Esophagus squamous epithelium (tissue), 5 donors: Measurements from ENCODE around the gene LCTL. TPM values are rescaled to one million over a fixed set of nuclear protein-coding genes. Genes with fewer than 3 reads are reported as not detected.

Source experiments
- DNase-seq: peaks from one replicate; lab custom pipeline; 2025; lab: John Stamatoyannopoulos, UW
- H3K27ac ChIP-seq, 4 donors: fragments of 200-600 bp; sonication (generic); one replicate each; pipeline ENCODE4 v1.5.1; 2016 to 2019; ENCODE audit warnings: mild to moderate bottlenecking in 1 of 4
- H3K27me3 ChIP-seq, 4 donors: fragments of 200-600 bp; sonication (generic); 1 replicate in 3 of 4; 2 replicates in 1 of 4; pipeline versions ENCODE4 v1.5.1 to v1.6.0; 2017 to 2021; ENCODE audit warnings: antibody characterized with exemption in 1 of 4
- H3K36me3 ChIP-seq, 3 donors: fragments of 200-600 bp; sonication (generic); one replicate each; pipeline ENCODE4 v1.5.1; 2016 to 2019
- H3K4me1 ChIP-seq, 3 donors: fragments of 200-600 bp; sonication (generic); one replicate each; pipeline ENCODE4 v1.5.1; 2017 to 2019
- H3K4me3 ChIP-seq, 4 donors: fragments of 200-600 bp; sonication (generic); 1 replicate in 3 of 4; 2 replicates in 1 of 4; pipeline ENCODE4 v1.5.1; 2016 to 2019; ENCODE audit warnings: mild to moderate bottlenecking in 2 of 4, moderate library complexity in 1 of 4
- H3K9me3 ChIP-seq, 3 donors: fragments of 200-600 bp; sonication (generic); one replicate each; pipeline ENCODE4 v1.5.1; 2016 to 2019
- POLR2A ChIP-seq, 4 donors: fragments of 450-650 bp; IDR thresholded peaks; one replicate each; pipeline ENCODE4 v1.6.1; 2017; ENCODE audit warnings: antibody characterized with exemption in 4 of 4, mild to moderate bottlenecking in 4 of 4, moderate library complexity in 3 of 4
- WGBS, 2 donors: methylation state at CpG; one replicate each; pipeline ENCODE4 v1.1.5; 2018; 5-methylcytosine and 5-hydroxymethylcytosine counted together
- intact Hi-C: fragments of 100-400 bp; cut with DNase I; formaldehyde crosslinking; loops from one replicate; pipeline ENCODE4 v1.15.0; 2022
- total RNA-seq, 4 donors: library from RNA; depleted of rRNA; stranded (reverse); fragments of >200 nt; gene quantifications; one replicate each; pipeline ENCODE4 v1.1.0, GENCODE V29; 2016
- TF ChIP-seq, protein P1 (sequence below), 6 experiments: fragments of 450-650 bp in 4 of 6; fragments of 200-600 bp in 2 of 6; sonication (generic) in 2 of 6; IDR thresholded peaks; one replicate each; pipeline ENCODE4 v1.5.1; 2016 to 2019; ENCODE audit warnings: antibody characterized with exemption in 6 of 6, mild to moderate bottlenecking in 4 of 6, moderate library complexity in 4 of 6
- donor health status: DM: yes; HTN: yes; CAD: no.

The LCTL gene
- total RNA-seq, 4 donors from 2014 or later, result not detected

- WGBS, 2 donors, result 88 to 100% methylated on average over 1 of the region's 1 CpG
- TF ChIP-seq POLR2A (IDR thresholded peaks at IDR 0.05), result no peak
- TF ChIP-seq, protein P1, sequence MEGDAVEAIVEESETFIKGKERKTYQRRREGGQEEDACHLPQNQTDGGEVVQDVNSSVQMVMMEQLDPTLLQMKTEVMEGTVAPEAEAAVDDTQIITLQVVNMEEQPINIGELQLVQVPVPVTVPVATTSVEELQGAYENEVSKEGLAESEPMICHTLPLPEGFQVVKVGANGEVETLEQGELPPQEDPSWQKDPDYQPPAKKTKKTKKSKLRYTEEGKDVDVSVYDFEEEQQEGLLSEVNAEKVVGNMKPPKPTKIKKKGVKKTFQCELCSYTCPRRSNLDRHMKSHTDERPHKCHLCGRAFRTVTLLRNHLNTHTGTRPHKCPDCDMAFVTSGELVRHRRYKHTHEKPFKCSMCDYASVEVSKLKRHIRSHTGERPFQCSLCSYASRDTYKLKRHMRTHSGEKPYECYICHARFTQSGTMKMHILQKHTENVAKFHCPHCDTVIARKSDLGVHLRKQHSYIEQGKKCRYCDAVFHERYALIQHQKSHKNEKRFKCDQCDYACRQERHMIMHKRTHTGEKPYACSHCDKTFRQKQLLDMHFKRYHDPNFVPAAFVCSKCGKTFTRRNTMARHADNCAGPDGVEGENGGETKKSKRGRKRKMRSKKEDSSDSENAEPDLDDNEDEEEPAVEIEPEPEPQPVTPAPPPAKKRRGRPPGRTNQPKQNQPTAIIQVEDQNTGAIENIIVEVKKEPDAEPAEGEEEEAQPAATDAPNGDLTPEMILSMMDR (IDR thresholded peaks at IDR 0.05), result no peak
- Histone ChIP-seq H3K9me3 (no peaks in the 10 kb centered on the region), H3K4me1 (no peaks in the 10 kb centered on the region), H3K36me3 (peaks cover 0 to 37% (median 0%) of the 10 kb centered on the region in 3 donors), H3K27ac (no peak overlapping the region), H3K4me3 (no peak overlapping the region), H3K27me3 (no peaks in the 10 kb centered on the region)
- intact Hi-C loops, result no loop called here
- DNase-seq, result no peak
Observed at GRCh38 chr15:66545255-66545654, 20.5 kb downstream of the LCTL start.

DNA sequence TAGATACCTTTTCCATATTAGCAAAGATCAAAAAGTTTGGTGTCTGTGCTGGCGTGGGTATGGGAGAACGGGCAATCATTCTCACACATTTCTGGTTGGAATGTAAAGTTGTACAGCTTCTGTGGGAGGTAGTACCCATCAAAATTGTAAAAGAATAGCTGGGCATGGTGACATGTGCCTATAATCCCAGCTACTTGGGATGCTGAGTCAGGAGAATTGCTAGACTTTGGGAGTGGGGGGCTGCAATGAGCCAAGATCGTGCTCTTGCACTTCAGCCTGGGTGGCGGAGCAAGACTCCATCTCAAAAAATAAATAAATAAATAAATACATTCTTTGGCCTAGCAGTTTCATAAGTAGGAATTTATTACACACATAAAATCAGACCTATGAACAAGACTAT lies 22.9 kb downstream of the LCTL start:
- no peaks in the 10 kb centered on the region for H3K9me3 ChIP-seq
- no peaks in the 10 kb centered on the region for H3K4me1 ChIP-seq
- no peak overlapping the region for H3K4me3 ChIP-seq
- no peaks in the 10 kb centered on the region for H3K27me3 ChIP-seq
- H3K27ac ChIP-seq, result no peak overlapping the region
- TF ChIP-seq, protein P1 (IDR thresholded peaks at IDR 0.05), result no peak
- TF ChIP-seq POLR2A (IDR thresholded peaks at IDR 0.05), result no peak
- DNase-seq, result no peak
- peaks cover 0 to 52% (median 0%) of the 10 kb centered on the region in 3 donors for H3K36me3 ChIP-seq
- intact Hi-C loops, result no loop called here
- WGBS, 2 donors, result 95 to 96% methylated on average over 4 of the region's 4 CpGs

DNA sequence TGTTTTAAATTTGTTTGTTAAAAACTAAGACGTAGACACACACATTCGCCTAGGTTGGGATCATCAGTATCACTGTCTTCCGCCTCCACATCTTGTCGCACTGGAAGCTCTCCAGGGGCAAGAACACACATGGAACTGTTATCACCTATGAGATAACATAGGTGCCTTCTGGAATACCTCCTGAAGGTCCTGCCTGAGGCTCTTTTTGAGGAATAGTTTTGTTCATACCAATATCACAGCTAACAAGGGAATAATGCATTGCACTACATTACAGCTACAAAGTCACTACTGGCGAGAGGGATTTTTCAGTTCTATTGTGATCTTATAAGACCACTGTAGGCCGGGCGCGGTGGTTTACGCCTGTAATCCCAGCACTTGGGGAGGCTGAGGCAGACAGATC lies 30.7 kb downstream of the LCTL start:
- intact Hi-C loops, result no loop called here
- Histone ChIP-seq H3K9me3 (no peaks in the 10 kb centered on the region), H3K27me3 (no peaks in the 10 kb centered on the region), H3K36me3 (peaks cover 0 to 67% (median 0%) of the 10 kb centered on the region in 3 donors), H3K27ac (no peak overlapping the region), H3K4me1 (no peaks in the 10 kb centered on the region), H3K4me3 (no peak overlapping the region)
- 92 to 99% methylated on average over 7 to 9 of the region's 9 CpGs for WGBS, 2 donors
- TF ChIP-seq POLR2A (IDR thresholded peaks at IDR 0.05), result no peak
- TF ChIP-seq, protein P1 (IDR thresholded peaks at IDR 0.05), result no peak
- no peak for DNase-seq

DNA sequence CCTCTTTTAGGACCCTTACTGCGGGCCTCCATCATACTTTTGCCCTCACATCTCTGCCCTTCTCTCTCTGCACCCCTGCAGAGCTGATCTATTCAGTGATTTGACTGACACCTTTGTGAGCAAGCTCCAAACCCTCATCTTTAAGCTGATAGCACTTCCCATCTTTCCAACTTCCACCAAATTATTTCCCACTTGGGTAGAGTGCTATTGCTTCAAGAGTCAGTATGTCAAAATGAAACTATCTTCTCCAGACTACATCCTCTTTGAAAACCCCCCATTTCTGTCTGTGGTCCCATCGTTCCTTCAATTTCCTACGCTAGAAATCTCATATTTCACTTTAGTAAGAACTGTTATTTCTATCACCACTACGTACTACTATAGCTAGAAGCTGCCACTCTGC lies 41.0 kb downstream of the LCTL start:
- no peak for TF ChIP-seq POLR2A (IDR thresholded peaks at IDR 0.05)
- TF ChIP-seq, protein P1 (IDR thresholded peaks at IDR 0.05), result no peak
- Histone ChIP-seq H3K4me3 (no peak overlapping the region), H3K4me1 (no peaks in the 10 kb centered on the region), H3K36me3 (peaks cover 0 to 64% (median 4%) of the 10 kb centered on the region in 3 donors), H3K27ac (no peak overlapping the region), H3K9me3 (no peaks in the 10 kb centered on the region), H3K27me3 (no peaks in the 10 kb centered on the region)
- intact Hi-C loops, result no loop called here
- no peak for DNase-seq
- WGBS, 2 donors, result 72 to 91% methylated on average over 4 of the region's 4 CpGs

- Histone ChIP-seq H3K4me1 (no peaks in the 10 kb centered on the region), H3K27ac (no peak overlapping the region), H3K9me3 (no peaks in the 10 kb centered on the region), H3K4me3 (no peak overlapping the region), H3K27me3 (no peaks in the 10 kb centered on the region), H3K36me3 (peaks cover 0 to 65% (median 4%) of the 10 kb centered on the region in 3 donors)
- intact Hi-C loops, result no loop called here
- DNase-seq, result no peak
- no peak for TF ChIP-seq POLR2A (IDR thresholded peaks at IDR 0.05)
- TF ChIP-seq, protein P1 (IDR thresholded peaks at IDR 0.05), result no peak
- 59 to 67% methylated on average over 3 of the region's 3 CpGs for WGBS, 2 donors
Observed at GRCh38 chr15:66523926-66524325, 41.9 kb downstream of the LCTL start.
